Common myeloid progenitor, CD34-positive (primary cell): ENCODE measurements around the gene ERC2.

Experiments used
- CTCF ChIA-PET: fragments of 350-600 bp; sonication (Branson Sonifier 250); formaldehyde crosslinking; loops from one replicate; lab custom pipeline; 2021; ENCODE audit warnings: antibody characterized with exemption; lab: Charles Lee
- POLR2A ChIA-PET: fragments of 350-600 bp; sonication (Branson Sonifier 250); formaldehyde crosslinking; loops from one replicate; lab custom pipeline; 2021; ENCODE audit warnings: antibody characterized with exemption; lab: Charles Lee
- DNase-seq, 3 donors: peaks; one replicate each; pipeline versions ENCODE4 v3.0.0 to v3.0.0-alpha.2; 2013
- H3K27ac ChIP-seq, 2 experiments: 1 replicate in 1 of 2; 2 replicates in 1 of 2; pipeline ENCODE4 v1.7.0; 2013; ENCODE audit warnings: inconsistent platforms in 2 of 2, low read length in 2 of 2, mild to moderate bottlenecking in 2 of 2, low read depth in 1 of 2, moderate library complexity in 1 of 2; ENCODE audit not compliant: severe bottlenecking in 2 of 2, insufficient read depth in 1 of 2, poor library complexity in 1 of 2
- H3K27me3 ChIP-seq, 5 experiments: replicated peaks in 2 of 5; 1 replicate in 3 of 5; 2 replicates in 2 of 5; pipeline versions ENCODE4 v1.6.1 to v1.7.0; 2013; ENCODE audit warnings: low read length in 4 of 5, mild to moderate bottlenecking in 2 of 5, moderate library complexity in 2 of 5, inconsistent platforms in 1 of 5; ENCODE audit not compliant: insufficient read depth in 5 of 5, control insufficient read depth in 4 of 5
- H3K36me3 ChIP-seq, 4 experiments: 1 replicate in 2 of 4; 2 replicates in 2 of 4; pipeline versions ENCODE4 v1.6.1 to v1.7.0; 2013; ENCODE audit warnings: low read length in 3 of 4, control low read depth in 1 of 4, mild to moderate bottlenecking in 1 of 4; ENCODE audit not compliant: control insufficient read depth in 4 of 4, insufficient read depth in 4 of 4
- H3K4me1 ChIP-seq, 4 experiments: 1 replicate in 3 of 4; 2 replicates in 1 of 4; pipeline versions ENCODE4 v1.6.1 to v1.7.1; 2013; ENCODE audit warnings: low read length in 3 of 4, mild to moderate bottlenecking in 3 of 4, control low read depth in 1 of 4, inconsistent platforms in 1 of 4, moderate library complexity in 1 of 4; ENCODE audit not compliant: control insufficient read depth in 4 of 4, insufficient read depth in 4 of 4; ENCODE audit errors: control extremely low read depth in 1 of 4
- H3K4me3 ChIP-seq, 7 experiments: 1 replicate in 4 of 7; 2 replicates in 3 of 7; pipeline versions ENCODE4 v1.5.1 to v1.7.0; 2013; ENCODE audit warnings: mild to moderate bottlenecking in 7 of 7, low read length in 6 of 7, moderate library complexity in 6 of 7, inconsistent platforms in 2 of 7, low read depth in 2 of 7, control low read depth in 1 of 7; ENCODE audit not compliant: insufficient read depth in 4 of 7, control insufficient read depth in 1 of 7; ENCODE audit errors: extremely low read depth in 1 of 7
- H3K9me3 ChIP-seq, 5 experiments: 1 replicate in 4 of 5; 2 replicates in 1 of 5; pipeline versions ENCODE4 v1.6.1 to v1.7.1; 2013; ENCODE audit warnings: low read length in 4 of 5, mild to moderate bottlenecking in 2 of 5, inconsistent platforms in 1 of 5, low read depth in 1 of 5, moderate library complexity in 1 of 5; ENCODE audit not compliant: control insufficient read depth in 4 of 5, insufficient read depth in 2 of 5; ENCODE audit errors: control extremely low read depth in 1 of 5
- WGBS: methylation state at CpG from one replicate; pipeline ENCODE4 v1.1.5; 2013; ENCODE audit not compliant: insufficient coverage; 5-methylcytosine and 5-hydroxymethylcytosine counted together

ERC2 gene

GRCh38 chr3:55571216-55571813, 897.0 kb downstream of the ERC2 start:
- Histone ChIP-seq H3K27ac (no peak overlapping the region), H3K4me3 (no peak overlapping the region), H3K4me1 (no peaks in the 10 kb centered on the region), H3K27me3 (peaks cover 0 to 9% (median 5%) of the 10 kb centered on the region in 5 experiments), H3K36me3 (no peaks in the 10 kb centered on the region), H3K9me3 (no peaks in the 10 kb centered on the region)
- no peak for DNase-seq
- 22% methylated on average over 1 of the region's 3 CpGs for WGBS
- ChIA-PET POLR2A (no interaction called here), CTCF (no interaction called here)

DNA sequence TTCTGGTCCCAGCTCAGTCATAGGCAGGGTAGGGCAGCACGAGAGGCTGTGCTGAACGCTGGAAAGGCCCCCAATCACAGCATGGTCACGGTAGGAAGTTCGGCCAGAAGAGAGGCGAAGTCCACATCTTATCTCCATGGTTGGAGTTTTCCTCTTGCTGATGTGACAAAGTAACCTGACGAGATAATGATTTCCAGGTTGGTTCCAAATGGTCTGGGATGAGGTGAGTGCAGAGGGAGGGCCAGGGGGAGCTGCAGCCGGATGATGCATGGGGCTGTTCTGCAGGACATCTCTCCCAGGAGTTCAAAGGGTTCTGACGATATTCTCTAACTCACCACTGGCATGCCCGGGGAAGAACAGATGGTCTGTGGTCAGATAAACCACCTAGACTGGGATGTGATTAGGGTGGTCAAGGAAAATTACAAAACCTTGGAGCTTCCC, 898.0 kb downstream of the ERC2 start:
- Histone ChIP-seq H3K27ac (no peak overlapping the region), H3K27me3 (peaks cover 0 to 12% (median 5%) of the 10 kb centered on the region in 5 experiments), H3K9me3 (no peaks in the 10 kb centered on the region), H3K4me3 (no peak overlapping the region), H3K36me3 (no peaks in the 10 kb centered on the region), H3K4me1 (no peaks in the 10 kb centered on the region)
- ChIA-PET CTCF (no interaction called here), POLR2A (no interaction called here)
- DNase-seq = no peak
- 94% methylated on average over 7 of the region's 9 CpGs for WGBS

- H3K4me1 ChIP-seq = no peaks in the 10 kb centered on the region
- ChIA-PET POLR2A (no interaction called here), CTCF (interaction anchor here (0.6 kb wide), 1 partner anchor 1116 kb away, joined by 3 read pairs; no protein-coding TSS in a partner anchor)
- no peak for DNase-seq
- H3K27me3 ChIP-seq = peaks cover 0 to 12% (median 5%) of the 10 kb centered on the region in 5 experiments
- WGBS = 100% methylated on average over 6 of the region's 10 CpGs
- H3K4me3 ChIP-seq = no peak overlapping the region
- H3K27ac ChIP-seq = no peak overlapping the region
- no peaks in the 10 kb centered on the region for H3K9me3 ChIP-seq
- no peaks in the 10 kb centered on the region for H3K36me3 ChIP-seq
These were observed 899.2 kb downstream of the ERC2 start for GRCh38 chr3:55569033-55569599.

DNA sequence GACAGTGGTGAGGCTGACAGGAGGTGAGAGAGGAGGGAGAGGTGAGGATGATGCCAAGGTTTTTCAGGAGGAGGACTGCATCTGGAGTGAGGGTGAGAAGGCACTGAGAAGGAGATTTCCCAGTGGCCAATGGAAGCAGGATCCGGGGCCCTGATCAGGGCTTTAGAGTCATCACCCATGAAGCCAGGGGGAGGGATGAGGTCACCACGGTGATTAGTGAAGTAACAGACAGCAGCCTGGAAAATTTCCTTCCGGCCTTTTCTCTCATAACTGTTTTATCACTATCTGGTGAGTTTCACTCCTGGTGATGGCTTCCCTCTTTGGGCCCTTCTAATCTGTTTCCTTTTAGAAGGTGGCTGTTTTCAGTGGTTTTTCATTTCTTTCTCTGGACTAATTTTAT, 900.7 kb downstream of the ERC2 start:
- Histone ChIP-seq H3K27ac (no peak overlapping the region), H3K27me3 (peaks cover 0 to 12% (median 5%) of the 10 kb centered on the region in 5 experiments), H3K36me3 (no peaks in the 10 kb centered on the region), H3K4me3 (no peak overlapping the region), H3K9me3 (no peaks in the 10 kb centered on the region), H3K4me1 (no peaks in the 10 kb centered on the region)
- 81% methylated on average over 3 of the region's 3 CpGs for WGBS
- DNase-seq = no peak
- ChIA-PET CTCF (no interaction called here), POLR2A (no interaction called here)

- Histone ChIP-seq H3K9me3 (no peaks in the 10 kb centered on the region), H3K27ac (no peak overlapping the region), H3K4me1 (no peaks in the 10 kb centered on the region), H3K4me3 (no peak overlapping the region), H3K27me3 (peaks cover 0 to 12% (median 5%) of the 10 kb centered on the region in 5 experiments), H3K36me3 (no peaks in the 10 kb centered on the region)
- CTCF ChIA-PET = no interaction called here
- no CpG with 5 or more reads among the region's 1 CpG for WGBS
- POLR2A ChIA-PET = no interaction called here
- no peak for DNase-seq
These were observed 901.1 kb downstream of the ERC2 start for GRCh38 chr3:55567121-55567520.

DNA sequence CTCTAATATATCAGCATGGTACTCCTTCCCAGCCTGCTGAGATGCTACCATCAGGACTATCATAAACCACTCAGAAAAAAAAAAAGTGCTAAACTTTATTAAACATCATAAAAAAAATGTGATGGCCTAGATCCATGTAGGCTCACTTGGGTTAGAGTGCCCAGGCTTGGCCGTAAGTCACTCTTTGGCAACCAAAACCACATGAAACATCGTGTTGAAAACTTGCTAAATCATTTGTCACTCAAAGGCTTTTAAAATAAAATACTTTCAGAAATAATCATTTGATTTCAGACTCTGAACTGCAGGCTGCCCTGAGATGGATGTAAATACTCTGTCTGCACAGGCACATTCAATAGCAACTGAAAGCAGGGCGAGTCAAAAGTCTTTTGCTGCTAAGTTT, 902.7 kb downstream of the ERC2 start:
- no peak for DNase-seq
- Histone ChIP-seq H3K36me3 (no peaks in the 10 kb centered on the region), H3K27me3 (peaks cover 0 to 8% (median 2%) of the 10 kb centered on the region in 5 experiments), H3K9me3 (no peaks in the 10 kb centered on the region), H3K27ac (no peak overlapping the region), H3K4me3 (no peak overlapping the region), H3K4me1 (no peaks in the 10 kb centered on the region)
- 0% methylated on average over 1 of the region's 3 CpGs for WGBS
- ChIA-PET POLR2A (no interaction called here), CTCF (no interaction called here)

- peaks cover 0 to 4% (median 0%) of the 10 kb centered on the region in 5 experiments for H3K27me3 ChIP-seq
- 98% methylated on average over 3 of the region's 6 CpGs for WGBS
- H3K4me1 ChIP-seq = no peaks in the 10 kb centered on the region
- H3K27ac ChIP-seq = no peak overlapping the region
- DNase-seq = no peak
- POLR2A ChIA-PET = no interaction called here
- H3K9me3 ChIP-seq = no peaks in the 10 kb centered on the region
- CTCF ChIA-PET = no interaction called here
- no peaks in the 10 kb centered on the region for H3K36me3 ChIP-seq
- no peak overlapping the region for H3K4me3 ChIP-seq
These were observed 903.5 kb downstream of the ERC2 start for GRCh38 chr3:55564726-55565125.
